K562 (cell line): ENCODE results near the gene MTPN. TPM values are rescaled to one million over a fixed set of nuclear protein-coding genes. Genes with fewer than 3 reads are reported as not detected.
A peak's percentile ranks its signal among the peaks of the same experiment; 100 is the strongest.

Source experiments
- CEBPG ChIP-seq, 3 experiments: fragments of 200-800 bp in 1 of 3; sonication (Bioruptor generic) in 1 of 3; sonication (generic) in 1 of 3; formaldehyde crosslinking in 1 of 3; IDR thresholded peaks in 2 of 3; conservative IDR thresholded peaks in 1 of 3; 2 replicates each; pipeline versions ENCODE4 v1.6.1 to v1.8.0; 2016 to 2022; ENCODE audit warnings: missing compliant biosample characterization in 2 of 3, missing genetic modification characterization in 2 of 3, mild to moderate bottlenecking in 1 of 3, missing genetic modification reagents in 1 of 3
- CLOCK ChIP-seq: fragments of 250-450 bp; sonication (Bioruptor Pico); IDR thresholded peaks from 2 replicates; pipeline ENCODE4 v1.4.0; 2020; ENCODE audit warnings: mild to moderate bottlenecking, moderate library complexity, borderline replicate concordance
- EP300 ChIP-seq: IDR thresholded peaks from 2 replicates; pipeline ENCODE4 v1.6.1; 2012; ENCODE audit warnings: low read length, improper control_type of control experiment
- ETV1 ChIP-seq: fragments of 450-650 bp; conservative IDR thresholded peaks from 2 replicates; pipeline ENCODE4 v1.6.1; 2016; ENCODE audit warnings: missing genetic modification characterization, control low read depth, low read depth, missing compliant biosample characterization
- FOXK1 ChIP-seq: sonication (generic); formaldehyde crosslinking; IDR thresholded peaks from 2 replicates; pipeline ENCODE4 v1.8.0; 2022; ENCODE audit warnings: missing genetic modification reagents, mild to moderate bottlenecking, borderline replicate concordance
- GATA2 ChIP-seq: sonication (generic); formaldehyde crosslinking; IDR thresholded peaks from 2 replicates; pipeline ENCODE4 v1.4.0; 2020; ENCODE audit warnings: mild to moderate bottlenecking, missing genetic modification reagents
- MGA ChIP-seq: fragments of 450-650 bp; IDR thresholded peaks from 2 replicates; pipeline ENCODE4 v1.6.1; 2016; ENCODE audit warnings: mild to moderate bottlenecking, moderate library complexity
- NCOA2 ChIP-seq, 2 experiments: fragments of 450-650 bp; IDR thresholded peaks; 2 replicates each; pipeline ENCODE4 v1.6.1; 2018; ENCODE audit warnings: mild to moderate bottlenecking in 2 of 2, moderate library complexity in 1 of 2; ENCODE audit not compliant: partially characterized antibody in 2 of 2
- NR3C1 ChIP-seq: sonication (generic); formaldehyde crosslinking; IDR thresholded peaks from 2 replicates; pipeline ENCODE4 v1.8.1; 2022; ENCODE audit warnings: missing genetic modification reagents
- NR4A1 ChIP-seq, 2 experiments: fragments of 250-450 bp in 1 of 2; fragments of 450-650 bp in 1 of 2; sonication (Bioruptor Pico) in 1 of 2; IDR thresholded peaks; 2 replicates each; pipeline versions ENCODE4 v1.4.0 to v1.6.1; 2016 to 2020; ENCODE audit warnings: mild to moderate bottlenecking in 2 of 2, missing compliant biosample characterization in 1 of 2, missing genetic modification characterization in 1 of 2, moderate library complexity in 1 of 2
- SREBF2 ChIP-seq: sonication (generic); formaldehyde crosslinking; IDR thresholded peaks from 2 replicates; pipeline ENCODE4 v1.4.0; 2020; ENCODE audit warnings: mild to moderate bottlenecking, missing genetic modification reagents
- ZNF695 ChIP-seq: fragments of 450-650 bp; formaldehyde crosslinking; IDR thresholded peaks from 2 replicates; pipeline ENCODE4 v1.4.0; 2020; ENCODE audit warnings: mild to moderate bottlenecking, moderate library complexity
- ZSCAN32 ChIP-seq: fragments of 450-650 bp; formaldehyde crosslinking; IDR thresholded peaks from 2 replicates; pipeline ENCODE4 v1.4.0; 2020; ENCODE audit warnings: mild to moderate bottlenecking, moderate library complexity
- polyA plus RNA-seq, 8 experiments: library from polyadenylated mRNA; depleted of rRNA in 4 of 8; stranded (reverse) in 5 of 8; unstranded in 3 of 8; fragments of >200 nt; fragmentation: Nextera tagmentation in 2 of 8; fragmentation: Illumina TruSeq in 1 of 8; extraction: Ambion mirVana in 2 of 8; extraction: Trizol in 1 of 8; gene quantifications; 2 replicates each; pipeline versions ENCODE4 v1.2.1 to v1.2.3, GENCODE V29; 2011 to 2014; ENCODE audit warnings: inconsistent platforms in 1 of 8, missing spikeins in 1 of 8
- total RNA-seq, 7 experiments: library from RNA; depleted of rRNA in 6 of 7; stranded (reverse); fragments of >200 nt in 6 of 7; fragmentation: Illumina TruSeq in 2 of 7; extraction: Trizol in 2 of 7; gene quantifications; 2 replicates each; pipeline versions ENCODE4 v1.2.1 to v1.2.3, GENCODE V29; 2011 to 2021; ENCODE audit warnings: low replicate concordance in 1 of 7

The MTPN gene
- total and polyA plus RNA-seq, 9 of the 15 experiments (the other 6 are each of a cell fraction or from before 2014, with no cell fraction given), result 68.5 to 261 (median 156) TPM

- TF ChIP-seq CLOCK, result no peak
- peak; percentile 38; the same call in 1 of the 2 replicates for TF ChIP-seq MGA
- TF ChIP-seq ZNF695, result no peak
- no peak for TF ChIP-seq SREBF2
- peak; percentile 71 for TF ChIP-seq CEBPG (CRISPR knock-in tag; IDR thresholded peaks at IDR 0.05)
- peak; percentile 61 to 95 for TF ChIP-seq CEBPG (tag; conservative IDR thresholded peaks at IDR 0.05 in 1 of 2, IDR thresholded peaks at IDR 0.05 in 1 of 2)
- no peak for TF ChIP-seq NR3C1 (CRISPR knock-in tag)
- TF ChIP-seq EP300, result peak; percentile 31; the same call in 1 of the 2 replicates
- TF ChIP-seq ETV1, result 0 out of 2 replicates have a peak, but pooled peaks have one; percentile 49
- 0 out of 2 replicates have a peak, but pooled peaks have one; percentile 29 for TF ChIP-seq FOXK1
- TF ChIP-seq NR4A1 (CRISPR knock-in tag; IDR thresholded peaks at IDR 0.05), result no peak
- TF ChIP-seq NR4A1 (tag; IDR thresholded peaks at IDR 0.05), result no peak
- no peak for TF ChIP-seq NCOA2 (IDR thresholded peaks at IDR 0.05; ENCODE audit: partially characterized antibody in 2 of 2)
- no peak for TF ChIP-seq GATA2 (CRISPR knock-in tag)
- 0 out of 2 replicates have a peak, but pooled peaks have one; percentile 13 for TF ChIP-seq ZSCAN32
These were observed 77.1 kb downstream of the MTPN start (continued) for GRCh38 chr7:135900065-135900546.
